ENCODE data around the gene MEGF9.

MEGF9 gene

GRCh38 chr9:120715389-120715924 is 1.2 kb upstream of the MEGF9 start:
- in situ Hi-C loops (cut with HindIII; ENCODE audit: low sequenced_read_pairs), result no loop called here
- no peak overlapping the region for H3K4me3 ChIP-seq (ENCODE audit: low read depth, low read length)
- no peak for TF ChIP-seq CTCF (IDR thresholded peaks at IDR 0.05; ENCODE audit: low read depth, low read length)
- DNase-seq (ENCODE audit: low read depth, low spot score), result peak; percentile 66

- peak overlapping the region; percentile 59 for H3K4me3 ChIP-seq (ENCODE audit: low read depth, low read length)
- in situ Hi-C loops (cut with HindIII; ENCODE audit: low sequenced_read_pairs), result no loop called here
- DNase-seq (ENCODE audit: low read depth, low spot score), result no peak
- TF ChIP-seq CTCF (IDR thresholded peaks at IDR 0.05; ENCODE audit: low read depth, low read length), result no peak
Observed at GRCh38 chr9:120714846-120715388, 647 bp upstream of the MEGF9 start.

- H3K4me3 ChIP-seq (ENCODE audit: low read depth, low read length), result peak overlapping the region; percentile 68
- no peak for DNase-seq (ENCODE audit: low read depth, low spot score)
- in situ Hi-C loops (cut with HindIII; ENCODE audit: low sequenced_read_pairs), result no loop called here
- no peak for TF ChIP-seq CTCF (IDR thresholded peaks at IDR 0.05; ENCODE audit: low read depth, low read length)
Observed at GRCh38 chr9:120713257-120714087, 798 bp downstream of the MEGF9 start.

GRCh38 chr9:120712539-120713031 is 1.7 kb downstream of the MEGF9 start:
- TF ChIP-seq CTCF (IDR thresholded peaks at IDR 0.05; ENCODE audit: low read depth, low read length), result no peak
- no peak for DNase-seq (ENCODE audit: low read depth, low spot score)
- peak overlapping the region; percentile 68 for H3K4me3 ChIP-seq (ENCODE audit: low read depth, low read length)
- in situ Hi-C loops (cut with HindIII; ENCODE audit: low sequenced_read_pairs), result no loop called here

GRCh38 chr9:120711841-120712538 is 2.3 kb downstream of the MEGF9 start:
- no peak for TF ChIP-seq CTCF (IDR thresholded peaks at IDR 0.05; ENCODE audit: low read depth, low read length)
- peak overlapping the region; percentile 68 for H3K4me3 ChIP-seq (ENCODE audit: low read depth, low read length)
- in situ Hi-C loops (cut with HindIII; ENCODE audit: low sequenced_read_pairs), result no loop called here
- no peak for DNase-seq (ENCODE audit: low read depth, low spot score)

GRCh38 chr9:120711354-120711753 is 2.9 kb downstream of the MEGF9 start:
- no peak for DNase-seq (ENCODE audit: low read depth, low spot score)
- in situ Hi-C loops (cut with HindIII; ENCODE audit: low sequenced_read_pairs), result no loop called here
- H3K4me3 ChIP-seq (ENCODE audit: low read depth, low read length), result no peak overlapping the region
- TF ChIP-seq CTCF (IDR thresholded peaks at IDR 0.05; ENCODE audit: low read depth, low read length), result no peak
